Suprapubic skin (tissue), 4 donors: ENCODE results near the gene EXD3.

Source experiments
- EP300 ChIP-seq: sonication (generic); formaldehyde crosslinking; IDR thresholded peaks from one replicate; pipeline ENCODE4 v1.6.1; 2017; ENCODE audit warnings: antibody characterized with exemption
- POLR2A ChIP-seq, 2 donors: fragments of 450-650 bp; IDR thresholded peaks; one replicate each; pipeline ENCODE4 v1.6.1; 2017; ENCODE audit warnings: antibody characterized with exemption in 2 of 2, mild to moderate bottlenecking in 2 of 2, moderate library complexity in 2 of 2
- POLR2AphosphoS5 ChIP-seq, 3 donors: sonication (generic); formaldehyde crosslinking; IDR thresholded peaks; one replicate each; pipeline ENCODE4 v1.6.1; 2017; ENCODE audit warnings: antibody characterized with exemption in 3 of 3
- TF ChIP-seq, protein P1 (sequence below), 2 donors: fragments of 200-600 bp in 1 of 2; fragments of 450-650 bp in 1 of 2; sonication (generic) in 1 of 2; IDR thresholded peaks; one replicate each; pipeline ENCODE4 v1.5.1; 2016 to 2019; ENCODE audit warnings: antibody characterized with exemption in 2 of 2, mild to moderate bottlenecking in 1 of 2, moderate library complexity in 1 of 2

GRCh38 chr9:137406085-137406760 lies 16.7 kb downstream of the EXD3 start:
- no peak for TF ChIP-seq POLR2AphosphoS5 (IDR thresholded peaks at IDR 0.05)
- TF ChIP-seq POLR2A (IDR thresholded peaks at IDR 0.05) = no peak
- TF ChIP-seq, protein P1, sequence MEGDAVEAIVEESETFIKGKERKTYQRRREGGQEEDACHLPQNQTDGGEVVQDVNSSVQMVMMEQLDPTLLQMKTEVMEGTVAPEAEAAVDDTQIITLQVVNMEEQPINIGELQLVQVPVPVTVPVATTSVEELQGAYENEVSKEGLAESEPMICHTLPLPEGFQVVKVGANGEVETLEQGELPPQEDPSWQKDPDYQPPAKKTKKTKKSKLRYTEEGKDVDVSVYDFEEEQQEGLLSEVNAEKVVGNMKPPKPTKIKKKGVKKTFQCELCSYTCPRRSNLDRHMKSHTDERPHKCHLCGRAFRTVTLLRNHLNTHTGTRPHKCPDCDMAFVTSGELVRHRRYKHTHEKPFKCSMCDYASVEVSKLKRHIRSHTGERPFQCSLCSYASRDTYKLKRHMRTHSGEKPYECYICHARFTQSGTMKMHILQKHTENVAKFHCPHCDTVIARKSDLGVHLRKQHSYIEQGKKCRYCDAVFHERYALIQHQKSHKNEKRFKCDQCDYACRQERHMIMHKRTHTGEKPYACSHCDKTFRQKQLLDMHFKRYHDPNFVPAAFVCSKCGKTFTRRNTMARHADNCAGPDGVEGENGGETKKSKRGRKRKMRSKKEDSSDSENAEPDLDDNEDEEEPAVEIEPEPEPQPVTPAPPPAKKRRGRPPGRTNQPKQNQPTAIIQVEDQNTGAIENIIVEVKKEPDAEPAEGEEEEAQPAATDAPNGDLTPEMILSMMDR (IDR thresholded peaks at IDR 0.05) = no peak
- no peak for TF ChIP-seq EP300
